Tibial nerve (tissue), 3 donors: ENCODE data around the gene RETREG1.

Experiments
- POLR2A ChIP-seq, 2 donors: fragments of 450-650 bp; IDR thresholded peaks; one replicate each; pipeline ENCODE4 v1.6.1; 2017; ENCODE audit warnings: antibody characterized with exemption in 2 of 2, mild to moderate bottlenecking in 2 of 2, moderate library complexity in 2 of 2
- TF ChIP-seq, protein P1 (sequence below), 5 experiments: fragments of 200-600 bp in 3 of 5; fragments of 450-650 bp in 2 of 5; sonication (generic) in 3 of 5; IDR thresholded peaks; one replicate each; pipeline ENCODE4 v1.5.1; 2016 to 2019; ENCODE audit warnings: antibody characterized with exemption in 5 of 5, mild to moderate bottlenecking in 3 of 5, moderate library complexity in 2 of 5

GRCh38 chr5:16580382-16580781, 36.4 kb downstream of the RETREG1 start:
- no peak for TF ChIP-seq POLR2A (IDR thresholded peaks at IDR 0.05)
- TF ChIP-seq, protein P1, sequence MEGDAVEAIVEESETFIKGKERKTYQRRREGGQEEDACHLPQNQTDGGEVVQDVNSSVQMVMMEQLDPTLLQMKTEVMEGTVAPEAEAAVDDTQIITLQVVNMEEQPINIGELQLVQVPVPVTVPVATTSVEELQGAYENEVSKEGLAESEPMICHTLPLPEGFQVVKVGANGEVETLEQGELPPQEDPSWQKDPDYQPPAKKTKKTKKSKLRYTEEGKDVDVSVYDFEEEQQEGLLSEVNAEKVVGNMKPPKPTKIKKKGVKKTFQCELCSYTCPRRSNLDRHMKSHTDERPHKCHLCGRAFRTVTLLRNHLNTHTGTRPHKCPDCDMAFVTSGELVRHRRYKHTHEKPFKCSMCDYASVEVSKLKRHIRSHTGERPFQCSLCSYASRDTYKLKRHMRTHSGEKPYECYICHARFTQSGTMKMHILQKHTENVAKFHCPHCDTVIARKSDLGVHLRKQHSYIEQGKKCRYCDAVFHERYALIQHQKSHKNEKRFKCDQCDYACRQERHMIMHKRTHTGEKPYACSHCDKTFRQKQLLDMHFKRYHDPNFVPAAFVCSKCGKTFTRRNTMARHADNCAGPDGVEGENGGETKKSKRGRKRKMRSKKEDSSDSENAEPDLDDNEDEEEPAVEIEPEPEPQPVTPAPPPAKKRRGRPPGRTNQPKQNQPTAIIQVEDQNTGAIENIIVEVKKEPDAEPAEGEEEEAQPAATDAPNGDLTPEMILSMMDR (IDR thresholded peaks at IDR 0.05) = no peak
